GM21717 (cell line): ENCODE data around the gene SLC39A6.
"Not testable (repeated sequence)": the region's sequence is repeated elsewhere in the genome, so short reads cannot be mapped to it uniquely, and the experiment has no call there.

Experiments
- ATAC-seq: cut with Tn5 transposase; IDR thresholded peaks from one replicate; pipeline ENCODE4 v1.9.1; 2021; ENCODE audit warnings: mild to moderate bottlenecking, moderate library complexity; ENCODE audit not compliant: unreplicated experiment

Gene SLC39A6

DNA sequence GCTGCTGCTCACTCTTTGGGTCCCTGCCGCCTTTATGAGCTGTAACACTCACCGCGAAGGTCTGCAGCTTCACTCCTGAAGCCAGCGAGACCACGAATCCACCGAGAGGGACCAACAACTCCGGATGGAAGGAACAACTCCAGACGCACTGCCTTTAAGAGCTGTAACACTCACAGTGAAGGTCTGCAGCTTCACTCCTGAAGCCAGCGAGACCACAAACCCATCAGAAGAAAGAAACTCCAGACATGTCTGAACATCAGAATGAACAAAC is 64.4 kb downstream of the SLC39A6 start:
- not testable (repeated sequence) for ATAC-seq

- no peak for ATAC-seq
Measured at GRCh38 chr18:36064027-36064808, 64.9 kb downstream of the SLC39A6 start.

DNA sequence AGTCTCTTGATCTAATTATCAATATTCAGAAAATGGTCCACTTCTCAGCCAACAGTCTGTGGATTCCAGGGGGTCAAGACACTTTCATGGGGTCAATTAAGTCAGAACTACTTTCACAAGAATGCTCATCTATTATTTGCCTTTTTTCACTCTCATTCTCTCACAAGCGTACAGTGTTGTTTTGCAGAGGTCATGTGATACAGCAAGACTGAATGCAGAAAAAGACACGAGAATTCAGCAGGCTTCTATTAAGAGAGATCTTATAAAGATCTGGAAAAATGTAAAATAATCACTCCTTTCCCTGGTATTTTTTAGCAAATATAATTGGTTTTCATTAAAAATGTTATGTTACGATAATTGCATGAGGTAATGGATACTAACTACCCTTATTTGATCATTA is 70.5 kb downstream of the SLC39A6 start:
- no peak for ATAC-seq
